HG03175 (cell line): ENCODE data around the gene TBC1D23.
"Not testable (repeated sequence)": the region's sequence is repeated elsewhere in the genome, so short reads cannot be mapped to it uniquely, and the experiment has no call there.

Experiments used
- ATAC-seq: cut with Tn5 transposase; IDR thresholded peaks from one replicate; pipeline ENCODE4 v1.9.1; 2021; ENCODE audit warnings: mild to moderate bottlenecking, moderate library complexity; ENCODE audit not compliant: unreplicated experiment

TBC1D23 gene

DNA sequence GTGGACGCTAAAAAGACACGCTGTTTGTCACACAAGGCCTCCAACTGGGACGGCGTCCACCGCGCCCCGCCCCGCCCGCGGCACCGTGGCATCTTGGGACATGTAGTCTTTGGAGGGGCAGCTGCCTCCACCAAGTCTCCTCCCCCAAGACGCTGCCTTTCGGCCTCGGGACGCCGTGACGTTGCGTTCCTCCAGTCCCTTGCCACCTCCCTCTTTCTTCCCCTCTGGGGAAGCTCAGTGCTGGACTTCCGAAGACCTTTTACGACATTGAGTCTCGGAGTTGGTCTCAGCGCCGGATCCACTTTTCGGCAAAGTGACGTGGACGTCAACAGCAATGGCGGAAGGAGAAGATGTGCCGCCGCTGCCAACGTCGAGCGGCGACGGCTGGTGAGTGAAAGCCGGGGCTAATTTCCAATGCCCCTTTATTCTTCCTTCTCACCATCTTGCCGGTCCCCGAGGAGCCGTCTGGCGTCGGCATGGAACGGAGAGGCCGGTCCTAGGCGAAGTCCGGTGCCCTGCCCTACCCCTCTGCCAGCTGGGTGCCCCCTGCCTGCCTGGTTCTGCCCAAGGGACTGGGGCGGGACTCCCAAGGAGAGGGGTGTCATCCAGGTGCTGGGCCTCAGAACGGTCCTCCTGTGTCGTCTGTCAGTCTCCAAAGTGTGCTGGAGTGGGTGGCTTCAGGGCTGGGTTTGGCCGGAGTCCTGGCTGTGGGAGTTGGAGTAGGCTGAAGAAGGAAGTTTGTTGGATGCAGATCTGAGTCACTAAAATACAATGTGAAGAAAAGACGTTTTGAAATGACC is at the start of gene TBC1D23:
Gene TBC1D23, plus strand, starts transcription at position 308 of the 800 bp plus-strand sequence. Its CDS starts 27 bp downstream, at position 335.
- peak; percentile 100 for ATAC-seq

DNA sequence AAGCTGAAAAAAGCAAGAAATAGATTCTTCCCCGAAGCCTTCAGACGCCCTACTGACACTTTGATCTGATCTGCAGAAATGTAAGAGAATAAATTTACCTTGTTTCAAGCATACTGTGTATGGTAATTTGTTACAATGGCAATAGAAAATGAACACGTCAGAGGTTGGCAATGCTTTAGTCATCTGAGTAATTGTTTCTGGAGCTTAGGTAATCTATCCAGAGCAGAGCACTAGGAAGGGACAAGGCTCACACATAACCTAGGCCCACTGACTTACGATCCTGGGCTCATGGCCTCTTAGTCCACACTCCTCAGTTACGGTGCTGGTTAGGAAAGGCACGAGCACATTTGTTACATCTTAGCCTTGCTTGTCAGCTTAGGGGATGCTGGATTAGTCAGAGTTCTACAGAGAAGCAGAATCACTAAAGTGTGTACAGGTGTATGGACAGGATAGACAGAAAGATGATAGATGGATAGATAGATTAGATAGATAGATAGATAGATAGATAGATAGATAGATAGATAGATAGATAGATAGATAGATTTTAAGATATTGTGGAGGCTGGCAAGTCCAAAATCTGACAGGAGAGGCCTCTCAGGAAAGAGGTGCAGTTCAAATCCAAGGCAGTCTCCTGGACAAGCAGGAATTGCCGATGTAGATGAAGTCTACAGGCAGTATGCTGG is 46.8 kb upstream of the TBC1D23 start:
- ATAC-seq: no peak

DNA sequence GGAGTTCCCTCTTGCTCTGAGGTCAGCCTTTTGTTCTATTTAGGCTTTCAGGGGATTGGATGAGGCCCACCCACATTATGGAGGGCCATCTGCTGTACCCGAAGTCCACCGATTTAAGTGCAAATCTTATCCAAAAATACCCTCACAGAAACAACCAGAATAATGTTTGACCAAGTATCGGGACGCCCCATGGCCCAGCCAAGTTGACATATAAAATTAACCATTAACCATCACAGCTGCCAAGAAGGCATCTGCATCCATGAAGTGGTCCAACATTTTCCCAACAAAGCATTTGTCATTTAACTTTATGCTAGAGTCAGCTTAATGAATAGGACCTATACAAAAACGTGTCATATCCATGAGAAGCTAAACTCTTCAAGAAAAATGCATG is 46.2 kb upstream of the TBC1D23 start:
- no peak for ATAC-seq

DNA sequence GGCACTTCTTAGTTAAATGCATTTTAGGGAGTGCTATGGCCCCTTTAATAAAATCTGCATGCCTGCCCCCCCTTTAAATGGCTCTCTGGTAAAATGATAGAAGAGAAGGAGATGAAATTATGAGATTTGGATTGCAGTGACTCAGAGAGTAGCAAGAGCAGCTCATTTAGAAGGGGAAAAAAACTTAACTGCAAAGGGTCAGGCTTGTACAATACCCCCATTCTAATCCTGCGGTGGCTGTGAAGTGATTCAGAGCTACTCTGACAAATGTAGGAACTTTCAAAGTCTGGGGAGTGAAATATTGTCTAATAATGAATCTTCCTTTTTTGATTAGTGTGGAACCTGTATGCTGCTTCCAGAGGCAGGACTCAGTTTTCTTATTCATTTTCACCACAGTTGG is 44.1 kb upstream of the TBC1D23 start:
- ATAC-seq: no peak

DNA sequence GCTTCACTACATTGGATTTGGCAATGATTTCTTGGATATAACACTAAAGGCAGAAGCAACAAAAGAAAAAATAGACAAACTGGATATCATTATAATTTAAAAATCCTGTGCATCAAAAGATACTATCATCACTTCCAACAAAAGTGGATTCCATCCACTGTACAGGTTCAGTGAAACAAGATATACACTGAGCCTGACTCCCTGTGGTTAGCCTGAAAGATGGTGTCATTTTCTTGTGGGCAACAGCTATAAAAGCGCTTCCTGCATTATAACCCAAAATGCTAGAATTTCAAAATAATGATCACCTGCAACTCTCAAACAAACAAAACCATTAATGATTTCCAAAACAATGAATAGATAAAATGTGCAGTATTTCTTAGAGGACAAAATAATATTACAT is 39.6 kb upstream of the TBC1D23 start:
- ATAC-seq: no peak

DNA sequence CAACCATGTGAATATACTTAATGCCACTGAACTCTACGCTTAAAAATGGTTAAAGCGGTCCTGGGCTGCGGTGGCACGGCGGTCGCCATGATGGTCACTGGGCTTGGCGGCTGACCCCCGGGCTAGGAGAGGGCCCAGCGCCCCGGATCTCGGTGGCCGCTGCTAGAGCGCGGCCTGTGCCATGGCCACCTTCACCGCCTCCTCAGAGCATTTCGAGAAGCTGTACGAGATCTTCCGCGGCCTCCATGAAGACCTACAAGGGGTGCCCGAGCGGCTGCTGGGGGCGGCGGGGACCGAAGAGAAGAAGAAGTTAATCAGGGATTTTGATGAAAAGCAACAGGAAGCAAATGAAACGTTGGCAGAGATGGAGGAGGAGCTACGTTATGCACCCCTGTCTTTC is 35.6 kb upstream of the TBC1D23 start:
- ATAC-seq: no peak

DNA sequence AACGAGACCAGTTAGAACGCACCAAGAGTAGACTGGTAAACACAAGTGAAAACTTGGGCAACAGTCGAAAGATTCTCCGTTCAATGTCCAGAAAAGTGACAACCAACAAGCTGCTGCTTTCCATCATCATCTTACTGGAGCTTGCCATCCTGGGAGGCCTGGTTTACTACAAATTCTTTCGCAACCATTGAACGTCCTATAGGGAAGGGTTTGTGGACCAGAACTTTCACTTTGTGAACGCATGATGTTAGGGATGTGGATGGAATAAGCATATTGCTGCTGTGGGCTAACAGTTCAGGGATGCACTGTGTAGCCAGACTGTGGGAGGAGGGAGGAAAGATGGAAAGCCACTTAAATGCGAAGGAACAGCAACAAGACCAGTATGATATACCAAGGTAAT is 34.9 kb upstream of the TBC1D23 start:
- no peak for ATAC-seq

DNA sequence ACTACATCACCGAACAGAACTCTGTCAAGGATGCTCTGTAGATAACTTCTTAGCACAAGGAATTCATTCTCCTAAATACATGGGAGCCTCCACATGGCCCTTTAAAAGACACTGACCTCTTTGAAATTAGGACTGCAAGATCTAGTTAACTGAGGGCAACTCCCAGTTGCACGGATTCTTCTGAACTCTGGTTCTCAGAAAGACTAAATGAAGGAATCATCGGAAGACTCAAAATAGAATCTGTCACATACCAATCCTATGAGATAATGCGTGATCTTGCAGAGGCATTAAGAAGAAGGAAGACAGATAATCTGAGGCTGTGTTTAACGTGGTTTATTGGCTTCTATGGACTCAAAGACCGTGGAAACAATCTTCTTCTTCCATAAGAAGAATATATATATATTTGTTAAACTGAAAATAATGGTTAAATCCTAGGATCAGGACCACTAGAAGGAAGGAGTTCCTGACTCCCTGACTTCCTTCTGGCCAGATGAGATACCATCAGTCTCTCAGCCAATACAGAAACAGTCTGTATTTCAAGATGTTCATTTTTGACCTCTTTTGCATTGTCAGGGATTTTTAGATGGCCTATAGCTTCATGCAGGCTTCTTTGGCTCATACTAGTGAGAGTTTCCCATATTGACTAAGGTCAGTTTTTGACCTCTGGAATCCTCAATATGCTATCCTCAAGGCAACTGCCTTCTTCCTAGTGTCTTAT is 33.9 kb upstream of the TBC1D23 start:
- ATAC-seq: no peak

DNA sequence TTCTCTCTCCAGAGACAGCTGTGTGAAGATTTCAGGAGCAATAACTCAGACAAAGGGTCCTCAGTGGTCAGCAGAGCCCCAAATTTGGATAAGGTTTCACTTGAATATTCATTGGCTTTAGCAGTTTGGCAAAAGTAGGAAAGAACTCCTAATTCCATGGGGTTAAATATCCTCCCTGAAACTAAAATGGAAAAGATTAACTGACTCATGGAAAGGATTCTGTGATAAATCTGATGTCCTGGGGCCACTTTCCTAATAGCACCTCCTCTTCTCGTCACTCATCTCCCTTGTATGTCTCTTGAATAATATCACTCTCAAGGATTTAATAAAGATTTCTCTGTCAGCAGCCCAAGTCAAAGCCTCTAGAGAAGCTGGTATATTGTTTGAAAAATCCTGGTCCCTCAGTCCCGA is 33.3 kb upstream of the TBC1D23 start:
- ATAC-seq: no peak

DNA sequence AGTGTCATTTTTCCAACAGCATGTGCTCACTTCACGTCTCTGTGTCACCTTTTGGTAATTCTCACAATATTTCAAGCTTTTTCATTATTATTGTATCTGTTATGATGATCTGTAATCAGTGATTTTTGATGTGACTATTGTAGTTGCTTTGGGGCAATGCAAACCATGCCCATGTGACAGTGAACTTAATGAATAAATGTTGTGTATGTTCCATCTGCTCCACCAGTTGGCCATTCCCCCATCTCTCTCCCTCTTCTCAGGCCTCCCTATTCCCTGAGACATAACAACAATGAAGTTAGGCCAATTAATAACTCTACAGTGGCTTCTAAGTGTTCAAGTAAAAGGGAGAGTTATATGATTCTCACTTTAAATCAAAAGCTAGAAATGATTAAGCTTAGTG is 32.5 kb upstream of the TBC1D23 start:
- no peak for ATAC-seq

DNA sequence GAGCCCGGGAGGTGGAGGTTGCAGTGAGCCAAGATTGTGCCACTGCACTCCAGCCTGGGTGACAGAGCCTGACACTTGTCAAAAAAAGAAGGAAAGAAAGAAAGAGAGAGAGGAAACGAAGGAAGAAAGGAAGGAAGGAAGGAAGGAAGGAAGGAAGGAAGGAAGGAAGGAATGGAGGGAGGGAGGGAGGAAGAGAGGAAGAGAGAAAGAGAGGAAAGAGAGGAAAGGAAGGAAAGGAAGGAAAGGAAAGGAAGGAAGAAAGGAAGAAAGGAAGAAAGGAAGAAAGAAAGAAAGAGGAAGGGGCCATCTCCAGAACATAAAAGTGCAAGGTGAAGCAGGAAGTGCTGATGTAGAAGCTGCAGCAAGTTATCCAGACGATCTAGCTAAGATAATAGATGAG is 31.6 kb upstream of the TBC1D23 start:
- not testable (repeated sequence) for ATAC-seq

DNA sequence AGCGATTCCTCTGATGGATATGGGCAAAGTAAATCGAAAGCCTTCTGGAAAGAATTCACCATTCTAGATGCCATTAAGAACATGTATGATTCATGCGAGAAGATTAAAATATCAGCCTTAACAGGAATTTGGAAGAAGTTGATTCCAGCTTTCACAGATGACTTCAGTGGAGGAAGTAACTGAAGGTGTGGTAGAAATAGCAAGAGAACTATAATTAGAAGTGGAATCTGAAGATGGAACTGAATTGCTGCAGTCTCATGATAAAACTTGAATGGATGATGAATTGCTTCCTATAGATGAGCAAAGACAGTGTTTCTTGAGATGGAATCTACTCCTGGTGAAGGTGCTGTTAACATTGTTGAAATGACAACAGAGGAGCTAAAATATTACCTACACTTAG is 30.1 kb upstream of the TBC1D23 start:
- ATAC-seq: no peak

DNA sequence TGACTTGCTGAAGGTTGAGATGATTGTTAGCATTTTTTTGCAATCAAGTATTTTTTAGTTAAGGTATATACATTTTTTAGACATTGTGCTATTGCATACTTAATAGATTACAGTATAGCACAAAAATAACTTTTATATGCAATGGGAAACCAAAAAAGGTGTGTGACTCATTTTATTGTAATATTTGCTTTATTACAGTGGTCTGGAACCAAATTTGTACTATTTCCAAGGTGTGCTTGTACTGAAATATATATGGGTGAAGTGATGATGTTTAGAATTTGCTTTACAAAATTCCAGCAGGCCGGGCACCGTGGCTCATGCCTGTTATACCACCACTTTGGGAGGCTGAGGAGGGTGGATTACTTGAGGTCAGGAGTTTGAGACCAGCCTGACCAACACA is 29.1 kb upstream of the TBC1D23 start:
- no peak for ATAC-seq

DNA sequence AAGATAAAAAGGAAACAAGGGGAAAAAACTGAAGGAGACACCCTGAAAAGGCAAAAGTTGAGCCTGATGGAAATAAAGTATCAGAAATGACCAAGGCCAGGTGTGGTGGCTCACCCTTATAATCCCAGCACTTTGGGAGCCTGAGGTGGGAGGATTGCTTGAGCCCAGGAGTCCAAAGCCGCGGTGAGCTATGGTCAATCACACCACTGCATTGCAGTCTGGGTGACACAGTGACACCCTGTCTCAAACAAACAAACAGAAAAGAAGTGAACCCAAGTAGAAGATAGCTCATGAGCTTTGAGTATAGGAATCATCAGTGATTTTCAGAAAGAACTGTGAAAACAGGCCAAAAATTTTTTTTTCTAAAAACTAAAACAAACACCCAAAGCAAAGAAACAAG is 26.4 kb upstream of the TBC1D23 start:
- ATAC-seq: no peak

DNA sequence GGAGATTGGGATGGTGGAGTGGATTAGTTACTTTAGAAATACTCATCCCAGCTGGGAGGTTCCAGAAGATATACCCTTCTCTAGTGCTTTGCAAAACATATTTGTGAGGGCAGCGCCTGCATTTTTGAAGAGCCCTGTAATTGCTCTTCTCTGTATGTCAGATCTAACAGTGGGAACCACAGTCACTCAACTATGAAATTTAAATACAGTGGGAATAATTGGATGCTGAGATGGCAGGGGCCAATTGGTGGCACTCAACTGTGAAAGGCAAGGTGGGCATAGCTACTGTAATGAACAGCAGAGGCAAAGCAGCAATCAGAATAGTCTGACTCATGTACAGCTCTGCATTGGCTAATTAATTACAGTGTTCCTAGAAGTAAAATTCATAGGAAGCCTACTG is 22.2 kb upstream of the TBC1D23 start:
- ATAC-seq: no peak

DNA sequence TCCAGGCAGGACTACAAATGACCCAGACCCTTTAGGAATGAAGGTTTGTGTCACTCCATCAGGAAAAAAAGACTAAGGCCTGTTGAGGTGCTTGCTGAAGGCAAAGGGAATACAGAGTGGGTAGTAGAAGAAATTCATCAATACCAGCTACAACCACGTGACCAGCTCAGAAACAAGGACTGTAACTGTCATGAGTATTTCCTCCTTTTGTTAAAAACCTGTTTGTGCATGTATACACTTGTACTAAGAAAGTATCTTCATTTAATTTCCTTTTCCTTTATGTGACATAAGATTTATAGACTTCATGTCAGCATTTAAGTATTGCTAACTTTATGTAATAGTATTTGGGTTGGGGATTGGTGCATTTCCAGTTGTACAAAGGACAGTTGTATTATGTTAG is 18.3 kb upstream of the TBC1D23 start:
- not testable (repeated sequence) for ATAC-seq

DNA sequence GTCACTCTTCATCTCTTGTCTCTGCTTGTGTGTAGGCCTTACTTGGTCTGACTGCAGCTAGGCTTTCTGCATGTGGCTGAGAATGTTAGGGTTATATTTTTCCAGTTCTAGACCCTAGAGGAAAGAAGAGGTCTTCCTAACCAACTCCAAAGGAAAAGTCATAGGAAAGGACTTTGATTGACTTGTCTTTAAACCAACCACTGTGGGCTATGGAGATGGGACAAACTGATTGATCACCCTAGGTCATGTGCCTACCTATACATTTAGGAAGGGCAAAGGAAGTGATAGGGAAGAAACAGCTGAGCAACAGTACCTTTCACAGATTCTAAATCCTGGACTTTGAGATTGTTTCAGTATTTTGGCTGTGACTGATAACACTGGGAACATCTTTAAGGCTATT is 16.5 kb upstream of the TBC1D23 start:
- ATAC-seq: no peak

DNA sequence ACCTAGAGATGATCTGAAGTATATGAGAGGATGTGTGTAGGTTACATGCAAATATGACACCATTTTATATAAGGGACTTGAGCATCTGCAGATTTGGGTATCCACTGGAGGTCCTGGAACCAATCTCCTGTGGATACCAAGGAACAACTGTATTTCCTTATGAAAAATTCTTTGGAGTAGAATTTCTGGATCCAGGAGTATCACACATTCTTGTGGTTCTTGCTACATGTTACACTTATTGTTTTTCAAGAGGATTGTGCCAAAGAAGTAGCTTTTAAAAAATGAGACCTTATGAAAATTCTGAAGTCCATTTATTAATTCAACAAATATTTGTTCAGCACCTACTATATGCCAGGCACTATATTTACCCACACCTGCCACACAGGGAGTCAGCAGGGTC is 15.7 kb upstream of the TBC1D23 start:
- no peak for ATAC-seq

DNA sequence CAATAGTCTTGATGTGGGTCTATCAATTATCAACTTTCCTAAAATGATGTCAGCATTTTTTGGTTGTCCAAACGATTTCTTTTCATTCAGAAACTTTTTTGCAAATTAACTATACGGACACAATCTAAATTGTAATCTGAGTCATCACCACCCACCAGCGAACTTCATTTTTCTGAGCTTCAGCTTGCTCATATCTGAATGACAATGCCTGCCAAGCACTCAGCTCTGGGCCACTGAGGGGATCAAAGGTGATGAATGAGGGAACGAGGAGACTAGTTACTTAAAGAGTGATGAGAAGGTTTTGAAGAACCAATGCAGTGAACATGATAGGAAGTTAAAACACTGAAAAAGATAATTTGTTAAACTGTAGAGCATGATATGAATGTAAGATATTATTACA is 14.9 kb upstream of the TBC1D23 start:
- no peak for ATAC-seq

DNA sequence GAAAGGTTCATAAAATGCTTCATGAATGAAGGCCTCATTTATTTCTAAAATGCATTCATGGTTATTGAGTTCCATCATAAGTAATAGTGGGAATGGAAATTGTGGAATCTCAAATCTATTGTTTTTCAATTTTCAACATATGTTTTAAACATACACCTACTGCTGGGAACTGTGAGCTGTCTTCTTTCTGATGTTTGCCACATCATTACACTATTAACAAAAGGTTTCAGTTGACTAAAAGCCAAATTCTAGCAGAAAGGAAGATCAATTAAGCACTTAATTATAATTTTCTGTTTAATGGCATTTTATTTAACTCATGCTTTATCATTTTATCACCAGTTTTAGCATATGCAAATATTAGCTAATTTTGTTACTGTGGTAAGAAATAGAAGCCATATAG is 13.8 kb upstream of the TBC1D23 start:
- no peak for ATAC-seq

DNA sequence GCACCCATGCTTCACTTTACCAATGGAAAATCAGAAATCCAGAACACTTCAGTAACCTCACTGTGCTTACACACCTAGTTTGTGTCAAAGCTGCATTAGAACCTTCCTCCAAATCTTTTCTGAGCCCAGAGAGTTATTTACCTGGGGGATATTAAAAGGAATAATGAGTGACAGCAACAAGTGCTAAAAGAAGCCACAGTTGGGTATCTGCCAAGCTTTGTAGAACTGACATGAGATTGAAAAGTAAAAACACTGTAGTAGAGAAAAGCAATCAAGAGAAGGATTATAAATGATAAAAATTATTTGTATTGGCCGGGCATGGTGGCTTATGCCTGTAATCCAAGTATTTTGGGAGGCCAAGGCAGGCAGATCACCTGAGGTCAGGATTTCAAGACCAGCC is 8.8 kb upstream of the TBC1D23 start:
- ATAC-seq: no peak
